Activated CD4-positive, alpha-beta T cell treated with anti-CD3 and anti-CD28 coated beads for 1 hour (primary cell): ENCODE measurements around the gene COPZ1.

Experiments used
- DNase-seq: peaks from one replicate; pipeline ENCODE4 v3.0.0-alpha.2; 2020

COPZ1 gene

DNA sequence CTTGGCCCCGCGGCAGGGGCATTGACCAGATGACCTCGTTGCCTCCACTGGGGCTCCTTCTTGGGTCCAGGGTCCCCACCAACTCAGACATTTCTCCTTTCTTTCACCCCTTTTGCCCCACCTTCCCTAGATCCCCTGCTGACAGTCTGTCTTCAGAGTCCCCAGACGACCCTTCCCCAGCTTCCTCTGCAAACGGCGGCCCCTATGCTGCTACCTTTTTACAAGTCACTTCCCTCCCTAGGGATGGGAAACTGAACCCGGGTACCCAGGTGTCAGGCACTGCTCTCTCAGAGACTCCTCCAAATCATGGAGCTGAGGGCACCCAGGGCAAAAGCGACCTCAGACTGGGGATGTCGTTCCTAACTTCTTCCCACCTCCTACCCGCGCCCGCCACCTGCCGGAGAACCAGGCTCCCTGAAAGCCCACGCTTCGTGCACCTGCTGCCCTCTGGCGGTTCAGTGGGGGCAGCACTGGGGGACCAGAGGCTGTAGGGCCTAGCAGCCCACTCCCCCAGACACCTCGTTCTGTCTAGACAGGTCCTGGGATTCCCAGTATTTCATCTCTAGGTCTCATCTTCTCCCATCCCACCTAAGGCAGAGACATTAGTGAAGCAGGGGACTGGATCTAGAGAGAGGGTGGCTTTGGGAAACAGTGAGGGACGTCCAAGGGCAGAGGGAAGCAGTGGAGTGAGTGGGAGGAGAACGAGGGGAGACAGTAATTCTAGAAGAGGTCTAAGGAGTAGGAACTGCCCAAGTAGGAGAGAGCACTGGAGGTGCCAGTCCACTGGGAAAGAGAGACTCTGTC lies 54.7 kb downstream of the COPZ1 start:
- DNase-seq: peak; percentile 81

DNA sequence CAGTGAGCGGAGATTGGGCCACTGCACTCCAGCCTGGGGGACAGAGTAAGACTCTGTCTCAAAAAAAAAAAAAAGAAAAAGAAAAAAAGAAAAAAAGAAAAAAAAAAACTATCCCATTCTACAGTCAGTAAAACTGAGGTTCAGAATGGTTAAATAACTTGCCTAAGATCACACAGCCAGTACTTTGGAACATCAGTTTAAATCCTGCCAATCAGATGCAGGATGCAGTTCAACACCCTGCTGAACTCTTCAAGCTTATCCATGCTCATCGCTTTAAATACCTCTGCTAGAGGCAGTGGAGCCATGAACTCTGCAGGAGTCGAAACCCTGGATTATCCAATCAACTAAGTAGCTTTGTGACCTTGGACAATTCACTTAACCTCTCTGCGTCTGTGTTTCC lies 56.2 kb downstream of the COPZ1 start:
- no peak for DNase-seq

DNA sequence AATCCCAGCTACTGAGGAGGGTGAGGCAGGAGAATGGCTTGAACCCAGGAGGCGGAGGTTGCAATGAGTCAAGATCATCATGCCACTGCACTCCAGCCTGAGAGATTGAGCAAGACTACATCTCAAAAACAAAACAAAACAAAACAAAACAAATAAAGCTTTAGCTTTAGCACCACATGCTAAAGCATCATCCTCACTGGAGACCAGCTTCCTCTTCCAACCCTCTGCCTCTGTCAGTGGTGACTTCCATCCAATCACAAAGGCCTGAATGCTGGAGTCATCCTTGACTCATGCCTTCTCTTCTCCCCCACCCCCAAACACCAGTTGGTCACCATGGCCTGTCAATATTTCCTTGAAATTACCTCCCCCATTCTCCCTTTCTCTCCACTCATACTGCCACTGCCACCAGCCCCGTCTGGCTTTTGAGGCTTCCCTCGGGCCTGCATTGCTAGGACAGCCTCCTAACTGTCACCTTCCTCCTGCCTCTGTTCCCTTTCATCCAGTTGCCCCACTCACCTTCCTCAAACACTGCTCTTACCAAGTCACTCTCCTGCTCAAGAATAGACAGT lies 58.2 kb downstream of the COPZ1 start:
- DNase-seq: no peak

DNA sequence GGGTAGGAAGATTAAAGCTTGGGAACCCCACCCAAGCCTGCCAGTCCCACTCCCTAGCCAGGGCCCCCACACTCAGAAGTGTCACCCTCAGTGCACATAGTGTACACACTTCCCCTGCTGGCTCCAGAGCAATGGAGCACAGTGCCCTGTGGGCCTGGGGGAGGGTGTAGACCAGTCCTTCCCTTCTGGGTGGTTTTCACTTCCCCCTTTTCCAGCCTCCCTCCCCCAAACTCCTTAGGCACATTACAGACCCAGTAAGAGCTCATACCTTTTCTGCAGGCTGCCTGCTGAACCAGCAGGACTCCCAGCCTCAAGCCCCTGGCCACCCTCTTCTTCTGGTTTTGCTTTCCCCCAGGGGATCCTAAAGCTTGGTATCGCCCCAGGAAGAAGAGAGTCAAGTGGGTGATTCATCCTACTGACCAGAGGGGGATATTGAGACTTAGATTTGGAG lies 59.7 kb downstream of the COPZ1 start, which contains the start of gene ZNF385A:
Gene ZNF385A (minus strand): TSS at position 143 of the 451 bp plus-strand sequence. CDS start 219 bp downstream, outside the sequence.
- no peak for DNase-seq

DNA sequence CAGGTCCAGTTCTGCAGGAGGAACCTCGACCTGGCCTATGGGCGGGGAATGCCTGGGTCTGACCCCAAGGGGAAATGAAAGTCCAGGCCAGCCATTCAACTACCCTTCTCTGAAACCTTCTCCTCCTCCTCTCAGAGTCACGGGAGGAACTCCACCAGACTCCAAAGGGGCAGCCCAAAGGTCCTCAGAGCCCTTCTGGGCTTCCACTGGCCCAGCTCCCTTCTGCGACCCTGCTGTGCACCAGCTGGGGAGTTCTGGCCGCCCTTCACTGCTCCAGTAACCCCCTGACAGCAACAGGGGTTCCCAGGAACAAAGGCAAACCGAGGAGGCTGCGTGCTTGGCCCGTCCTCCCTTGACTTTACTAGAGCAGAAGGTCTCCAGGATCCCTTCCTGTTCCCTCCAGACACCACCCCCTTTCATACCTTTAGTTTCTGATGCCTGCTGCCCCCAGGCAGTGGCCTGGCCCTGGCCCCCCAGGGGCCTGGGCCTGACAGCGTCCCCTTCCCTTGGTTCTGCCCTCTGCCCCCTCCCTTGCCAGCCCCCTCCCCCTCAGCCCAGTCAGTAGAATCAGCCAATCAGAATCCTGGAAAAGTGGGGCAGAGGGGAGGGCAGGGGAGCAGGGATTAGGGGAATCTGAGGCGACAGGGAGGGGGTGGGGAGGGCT lies 60.5 kb downstream of the COPZ1 start:
- no peak for DNase-seq

DNA sequence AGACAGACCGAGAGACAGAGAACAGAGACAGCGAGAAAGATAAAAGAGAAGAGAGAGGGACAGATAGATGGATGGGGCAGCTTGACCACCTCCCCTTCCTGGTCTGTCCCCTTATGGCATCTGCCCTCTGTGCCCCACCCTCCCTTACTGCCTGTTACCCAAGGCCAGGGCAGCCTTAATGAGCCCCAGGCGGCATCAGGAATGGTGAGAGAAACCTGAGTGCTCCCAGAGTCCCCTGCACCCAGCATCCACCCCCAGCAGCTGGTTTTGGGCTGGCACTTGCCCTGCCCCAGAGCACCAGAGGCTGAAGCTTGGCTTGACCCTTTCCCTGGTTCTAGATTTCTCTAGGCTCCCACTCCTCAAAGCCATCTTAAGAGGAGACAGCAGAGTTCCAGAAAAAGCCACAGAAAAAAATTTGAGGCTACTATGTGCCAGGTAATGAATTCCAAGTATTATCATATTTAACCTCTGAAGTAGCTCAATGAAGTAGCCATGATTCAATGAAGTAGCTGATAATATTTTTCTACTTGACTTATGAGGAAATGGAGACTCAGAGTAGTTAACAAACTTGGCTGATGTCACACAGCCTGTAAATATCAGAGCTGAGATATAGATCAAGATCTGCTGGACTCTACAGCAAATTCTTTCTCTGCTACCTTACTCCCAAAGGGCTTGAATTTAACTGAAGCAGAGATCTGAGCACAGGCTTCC lies 61.6 kb downstream of the COPZ1 start:
- DNase-seq: no peak

DNA sequence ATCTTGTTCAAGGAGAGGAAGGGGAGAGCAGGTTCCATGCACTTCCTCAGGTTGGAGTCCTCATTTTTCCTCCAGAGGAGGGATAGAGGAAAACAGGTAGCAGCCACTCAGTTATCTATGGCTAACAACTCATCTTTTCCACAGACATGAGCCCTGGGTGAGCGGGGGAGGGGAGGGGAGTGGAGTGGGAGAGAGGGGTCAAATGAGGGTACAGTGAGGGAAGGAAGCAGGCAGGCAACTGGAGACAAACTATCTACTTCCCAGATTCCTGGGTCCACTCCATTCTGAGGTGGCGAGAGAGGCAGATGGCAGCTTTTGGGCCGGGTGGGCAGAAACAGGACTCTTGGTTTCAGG lies 62.2 kb downstream of the COPZ1 start:
- no peak for DNase-seq

DNA sequence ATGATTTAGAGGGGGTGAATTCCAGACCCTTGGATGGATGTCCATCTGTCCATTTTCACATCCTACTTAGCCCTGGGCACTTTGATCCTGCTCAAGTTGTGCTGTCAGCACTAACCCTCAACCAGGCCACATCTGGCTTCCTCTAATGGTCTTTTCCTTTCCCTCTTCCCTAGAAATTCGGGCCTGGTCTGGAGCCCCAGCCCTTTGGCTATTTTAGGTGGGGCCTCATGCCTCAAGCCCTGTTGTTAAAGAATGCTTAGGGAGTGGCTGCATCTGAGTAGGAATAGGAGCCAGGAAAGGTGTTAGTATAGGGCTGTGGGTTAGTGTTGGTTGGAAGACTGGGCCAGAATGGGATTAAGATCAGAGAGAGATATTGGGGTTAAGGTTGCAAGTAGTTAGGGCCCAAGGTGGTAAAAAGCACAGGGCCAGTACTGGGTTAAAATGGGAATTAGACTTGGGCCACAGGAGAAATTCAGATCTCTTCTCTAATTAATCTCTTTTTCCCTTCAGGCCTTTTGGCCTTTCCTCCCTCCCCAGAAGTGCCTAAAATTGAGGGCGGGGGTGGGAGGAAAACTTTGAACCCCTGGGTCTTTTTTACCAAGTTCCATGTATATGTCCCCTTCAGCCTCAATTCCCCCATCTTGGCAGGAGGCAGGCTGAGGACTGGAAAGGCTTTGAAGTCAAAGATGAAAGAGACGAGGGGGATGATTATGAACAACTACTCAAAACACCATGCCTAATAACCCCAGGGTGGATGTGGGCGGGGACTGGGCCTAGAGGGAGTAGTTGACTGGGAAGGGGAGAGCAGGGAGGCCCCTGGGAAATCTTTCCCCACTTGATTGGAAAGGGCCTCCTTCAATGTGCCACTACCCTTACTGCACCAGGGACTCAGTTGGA lies 63.6 kb downstream of the COPZ1 start:
- no peak for DNase-seq

DNA sequence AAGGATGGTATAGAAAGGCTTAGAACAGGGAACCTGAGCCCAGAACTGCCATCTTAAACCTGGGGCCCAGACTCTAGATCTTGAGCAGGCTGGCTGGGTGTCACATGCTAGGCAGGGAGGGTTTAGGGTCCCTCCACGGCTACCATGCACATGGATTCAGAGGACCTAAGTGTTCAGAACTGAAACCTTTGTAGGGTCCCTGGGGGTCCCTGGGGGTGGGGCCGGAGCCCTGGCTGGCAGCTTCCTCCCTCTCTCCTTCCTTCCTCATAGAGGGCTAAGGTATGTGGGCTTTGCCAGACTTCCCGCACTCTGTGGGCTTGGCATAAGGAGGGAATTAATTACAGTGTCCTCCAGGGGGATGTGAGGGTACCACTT lies 64.2 kb downstream of the COPZ1 start:
- DNase-seq: no peak

DNA sequence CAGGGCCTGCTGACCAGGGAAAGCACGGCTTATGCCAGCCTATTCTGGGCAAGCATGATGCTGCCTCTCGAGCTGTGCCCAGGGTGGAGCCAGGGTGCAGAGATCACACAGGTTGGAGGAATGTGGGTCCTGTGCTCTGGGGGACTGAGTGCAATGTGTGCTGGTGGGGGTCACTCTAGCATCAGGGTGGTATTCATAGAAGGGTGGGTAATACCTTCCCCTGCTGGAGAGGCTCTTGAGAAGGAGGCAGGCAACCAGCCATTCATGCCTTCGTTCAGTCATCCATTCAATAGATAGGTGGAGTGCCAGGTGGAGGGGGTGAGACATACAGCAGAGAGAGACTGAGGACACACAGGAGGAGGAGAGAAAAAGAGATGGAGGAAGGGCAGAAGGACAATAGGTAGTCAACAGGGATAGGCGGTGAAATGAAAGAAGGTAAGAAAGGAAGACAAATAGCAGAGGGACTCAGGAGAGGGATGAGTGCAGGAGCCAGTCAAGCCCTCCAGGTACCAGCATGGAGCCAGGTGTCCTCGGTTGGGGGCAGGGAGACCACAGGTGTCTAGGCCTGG lies 64.8 kb downstream of the COPZ1 start:
- DNase-seq: no peak

DNA sequence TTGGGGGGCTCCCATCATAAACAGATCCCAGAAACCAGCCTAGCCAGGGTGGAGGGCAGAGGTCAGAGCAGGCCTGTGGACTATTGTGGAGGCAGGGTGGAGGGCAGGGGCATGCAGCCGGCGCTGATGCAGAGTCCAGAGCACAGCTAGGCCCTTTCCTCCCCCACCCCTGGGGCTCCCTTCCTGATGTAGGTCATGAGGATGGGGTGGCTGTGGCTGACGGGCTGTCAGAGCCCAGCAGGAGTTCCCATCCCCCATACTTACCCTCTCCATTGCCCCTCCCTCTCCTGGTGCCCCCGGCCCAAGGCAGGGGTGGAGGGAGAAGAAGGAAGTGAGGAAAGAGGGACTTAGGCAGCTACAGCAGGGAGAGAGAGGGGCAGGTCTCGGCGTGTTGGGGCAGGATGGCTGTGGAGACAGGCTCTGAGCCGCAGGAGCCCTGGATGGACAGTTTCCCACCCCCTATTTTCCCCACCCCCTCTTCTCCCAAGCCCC lies 65.3 kb downstream of the COPZ1 start:
- no peak for DNase-seq

DNA sequence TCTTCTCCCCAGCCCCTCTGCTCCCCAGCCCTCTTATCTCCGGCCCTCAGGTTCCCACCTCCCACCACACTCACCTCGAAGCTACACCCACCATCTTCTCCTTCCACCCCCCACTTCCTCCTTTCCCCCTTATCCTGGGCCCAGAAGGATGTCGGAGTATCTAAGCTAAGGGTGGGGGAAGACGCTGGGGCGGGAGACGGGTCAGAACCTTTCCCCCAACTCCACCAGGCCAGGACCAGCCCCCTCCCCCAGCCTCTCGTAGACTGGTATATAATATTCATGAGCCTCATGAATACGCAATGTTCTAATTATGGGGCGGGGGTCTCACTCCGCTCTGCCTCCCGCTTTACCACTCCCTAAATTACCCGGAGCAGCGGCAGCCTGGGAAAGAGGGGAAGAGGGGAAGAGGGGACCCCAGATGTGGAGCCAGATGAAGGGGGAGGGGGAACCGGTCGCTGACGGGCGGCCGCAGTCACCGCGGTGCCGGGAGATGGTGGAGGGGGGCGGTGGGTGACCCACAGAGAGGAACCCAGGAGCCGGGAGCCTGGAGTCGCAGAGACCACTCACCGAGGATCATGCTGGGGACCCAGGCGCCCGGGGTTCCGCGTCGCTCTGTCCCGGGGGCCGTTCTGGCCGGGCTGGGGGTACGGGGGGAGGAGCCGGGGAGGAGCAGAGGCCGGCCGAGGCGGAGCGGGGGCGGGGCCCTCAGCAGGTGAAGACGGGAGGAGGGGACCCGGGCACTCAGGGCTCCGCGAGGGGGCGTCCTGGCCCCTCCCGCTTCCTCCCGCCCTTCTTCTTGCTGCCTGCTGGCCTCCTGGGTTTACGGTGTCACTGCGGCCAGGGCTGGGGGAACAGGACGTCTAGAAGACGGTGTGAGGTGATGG lies 66.0 kb downstream of the COPZ1 start:
- peak; percentile 50 for DNase-seq

DNA sequence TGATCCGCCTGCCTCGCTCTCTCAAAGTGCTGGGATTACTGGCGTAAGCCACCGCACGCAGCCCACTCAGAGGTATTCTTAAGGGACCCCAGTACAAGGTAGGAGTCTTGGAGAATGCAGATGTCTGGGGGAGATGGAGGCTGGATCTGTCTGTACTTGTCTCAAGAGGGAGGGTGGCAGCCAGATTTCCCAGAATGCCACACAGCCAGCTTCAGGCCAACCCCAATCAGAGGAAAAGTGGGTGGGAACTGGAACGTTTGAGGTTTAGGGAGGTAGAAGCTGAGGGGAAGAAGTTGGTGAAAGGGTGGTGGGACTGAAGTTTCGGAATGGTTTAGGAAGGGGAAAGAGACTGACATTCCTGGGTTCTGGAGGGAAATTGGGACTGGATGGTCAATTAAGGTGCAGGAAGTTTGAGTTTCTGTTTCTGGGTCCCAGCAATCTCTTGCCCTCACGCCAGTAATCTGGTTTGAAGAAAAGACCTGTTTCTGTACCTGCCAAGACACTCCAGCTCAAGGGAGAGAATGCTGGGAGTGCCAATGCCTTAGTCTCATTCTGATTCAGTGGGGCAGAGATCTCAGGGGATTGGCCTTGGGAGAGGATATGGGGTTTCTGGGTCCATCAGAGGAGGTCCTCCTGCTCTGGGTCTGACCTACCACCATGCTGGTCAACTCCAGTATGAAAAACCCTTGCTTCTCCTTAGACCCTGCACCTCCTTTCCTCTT lies 67.7 kb downstream of the COPZ1 start:
- DNase-seq: no peak

DNA sequence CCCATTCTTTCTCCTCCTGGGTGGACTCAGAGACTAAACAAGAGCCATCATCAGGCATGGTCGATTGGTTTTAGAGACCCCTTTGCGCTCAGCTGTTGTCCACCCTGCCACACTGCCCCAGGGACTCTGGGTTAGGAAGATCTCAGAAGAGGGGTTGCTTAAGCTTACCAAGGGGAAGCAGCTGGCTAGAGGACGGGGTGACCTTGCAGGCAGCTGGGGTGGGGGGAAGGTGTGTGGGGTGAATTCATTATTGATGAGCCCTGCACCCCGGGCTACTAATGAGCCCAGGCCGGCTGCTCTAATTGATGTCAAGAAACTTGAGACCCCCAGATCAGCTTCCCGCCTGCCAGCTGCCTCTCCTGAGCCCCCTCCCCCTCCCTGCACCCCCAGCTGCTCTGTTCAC lies 68.3 kb downstream of the COPZ1 start:
- no peak for DNase-seq

DNA sequence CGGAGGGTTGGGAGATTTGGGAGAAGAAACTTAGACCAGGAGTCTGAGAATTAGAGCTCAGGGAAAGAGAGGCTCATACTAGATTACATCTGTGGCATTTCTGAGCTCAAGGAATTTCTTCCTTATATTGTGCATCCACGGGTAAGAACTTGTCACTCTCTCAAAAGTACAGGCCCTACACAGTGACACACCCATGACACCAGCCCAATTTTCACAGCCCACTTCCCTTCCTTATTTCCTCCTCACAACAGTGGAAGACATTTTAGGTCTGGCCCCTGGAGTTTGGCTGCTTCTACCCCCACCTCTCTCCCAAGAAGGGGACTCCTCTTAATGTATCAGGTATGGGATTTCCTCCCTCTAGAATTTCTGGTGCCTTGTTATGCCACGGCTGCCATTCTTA lies 68.8 kb downstream of the COPZ1 start:
- DNase-seq: no peak

DNA sequence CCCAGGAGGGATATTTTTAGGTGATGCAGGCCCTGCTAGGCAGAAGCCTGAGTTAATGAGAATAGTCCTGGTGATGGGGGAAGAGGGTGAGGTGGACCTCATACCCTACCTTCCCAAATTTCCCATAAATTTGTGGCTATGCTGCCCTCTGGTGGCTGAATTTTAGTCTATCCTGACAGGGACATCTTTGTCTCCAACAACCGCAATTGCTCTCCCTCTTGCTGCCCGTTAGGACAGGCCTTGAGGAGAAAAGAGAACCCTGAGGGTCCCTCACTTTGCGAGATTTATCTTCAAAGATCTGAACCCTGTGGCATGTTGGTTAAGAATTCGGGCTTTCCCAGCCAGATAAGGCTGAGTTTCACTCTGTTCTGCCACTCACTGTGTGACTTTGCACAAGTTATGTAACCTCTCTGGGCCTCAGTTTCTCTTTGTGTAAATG lies 69.4 kb downstream of the COPZ1 start:
- no peak for DNase-seq

DNA sequence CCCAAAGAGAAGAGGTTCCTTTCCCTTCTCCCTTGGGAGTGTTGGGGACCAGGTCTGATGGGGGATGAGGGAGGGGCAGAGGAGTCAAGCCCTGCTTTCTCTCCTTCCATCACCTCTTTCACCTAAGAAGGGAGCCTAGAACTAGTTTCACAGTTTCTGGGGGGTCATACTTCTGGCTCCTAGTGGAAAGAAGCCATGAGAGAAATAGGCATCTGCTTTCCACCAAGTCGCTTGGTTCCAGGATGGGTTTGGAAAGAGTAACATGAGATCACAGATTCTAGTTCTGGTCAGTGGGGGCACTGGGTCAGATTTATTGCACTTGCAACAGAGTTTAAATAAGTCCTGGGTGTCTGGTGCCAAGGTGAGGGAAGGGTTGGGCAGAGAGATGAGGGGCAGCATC lies 70.1 kb downstream of the COPZ1 start:
- DNase-seq: no peak

DNA sequence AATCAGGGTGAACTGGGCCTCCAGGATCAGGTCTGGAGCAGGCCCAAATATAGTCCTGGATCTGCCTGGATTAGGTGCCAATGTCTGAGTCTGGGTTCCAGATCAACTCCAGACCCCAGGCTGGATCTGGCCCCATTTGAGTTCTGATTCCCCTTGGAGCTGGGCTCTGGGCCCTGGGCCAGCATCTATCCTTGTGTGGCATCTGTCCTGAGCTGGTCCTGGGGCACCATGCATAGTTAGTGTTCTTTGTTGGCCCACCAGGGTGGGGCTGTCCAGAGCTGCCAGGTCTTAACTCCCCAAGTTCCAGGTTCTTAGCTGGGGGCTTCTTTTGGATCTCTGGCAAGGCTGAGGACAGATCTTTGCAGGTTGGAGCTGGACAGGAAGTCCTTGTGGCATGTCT lies 70.6 kb downstream of the COPZ1 start:
- no peak for DNase-seq

DNA sequence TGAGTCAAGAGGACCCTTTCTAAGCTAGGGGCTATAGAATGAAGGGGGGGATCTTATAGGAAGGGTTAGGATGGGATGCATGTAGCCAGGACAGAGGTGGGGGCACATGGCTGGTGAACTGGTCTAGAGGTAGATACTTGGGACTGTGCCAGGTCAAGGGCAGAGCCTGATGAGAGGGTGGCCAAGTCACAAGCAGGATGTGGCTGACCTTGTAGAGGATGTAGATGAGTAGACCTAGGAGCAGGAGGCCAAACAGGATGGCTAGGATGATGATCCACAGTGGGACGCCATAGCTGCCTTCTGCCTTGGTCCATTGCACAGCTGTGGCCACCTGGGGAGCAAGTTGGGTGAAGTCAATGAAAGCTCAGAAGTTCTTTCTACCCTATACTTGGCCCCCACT lies 72.2 kb downstream of the COPZ1 start:
- DNase-seq: no peak

DNA sequence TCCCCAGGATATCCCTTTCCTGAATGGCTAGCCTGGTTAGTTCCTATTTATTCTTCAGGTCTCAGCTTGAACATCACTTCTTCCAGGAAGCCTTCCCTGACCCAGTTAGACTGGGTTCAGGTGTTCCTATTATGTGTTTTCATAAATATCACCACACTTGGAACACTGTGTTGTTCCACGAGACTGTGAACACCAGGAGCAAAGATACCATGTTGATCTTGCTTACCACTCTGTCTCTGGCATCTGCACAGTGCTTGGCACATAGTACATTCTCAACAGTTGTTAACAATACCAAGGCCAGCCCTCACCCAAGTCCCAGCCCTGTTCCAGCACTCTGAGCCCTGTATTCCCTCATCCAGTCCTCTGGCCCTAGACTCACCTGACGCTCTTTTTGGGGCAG lies 73.3 kb downstream of the COPZ1 start:
- no peak for DNase-seq
